ENCODE measurements around the gene GNG13.
"Not testable (repeated sequence)": the region's sequence is repeated elsewhere in the genome, so short reads cannot be mapped to it uniquely, and the experiment has no call there.

Gene GNG13

GRCh38 chr16:780296-780695, 20.2 kb downstream of the GNG13 start:
- no peak for DNase-seq (ENCODE audit: low read depth in 1 of 2, low spot score in 1 of 2)

GRCh38 chr16:779561-779960, 21.0 kb downstream of the GNG13 start:
- DNase-seq (ENCODE audit: low read depth in 1 of 2, low spot score in 1 of 2) = no peak

- DNase-seq (ENCODE audit: low read depth in 1 of 2, low spot score in 1 of 2) = no peak
Observed at GRCh38 chr16:778909-779527, 21.5 kb downstream of the GNG13 start.

- no peak for DNase-seq (ENCODE audit: low read depth in 1 of 2, low spot score in 1 of 2)
Observed at GRCh38 chr16:778447-778846, 22.1 kb downstream of the GNG13 start.

GRCh38 chr16:777826-778225, 22.7 kb downstream of the GNG13 start:
- DNase-seq (ENCODE audit: low read depth in 1 of 2, low spot score in 1 of 2) = no peak

GRCh38 chr16:776824-777223, 23.7 kb downstream of the GNG13 start:
- no peak for DNase-seq (ENCODE audit: low read depth in 1 of 2, low spot score in 1 of 2)

- DNase-seq (ENCODE audit: low read depth in 1 of 2, low spot score in 1 of 2) = not testable (repeated sequence)
Observed at GRCh38 chr16:776298-776697, 24.2 kb downstream of the GNG13 start.

GRCh38 chr16:775236-775796, 25.2 kb downstream of the GNG13 start:
- no peak for DNase-seq (ENCODE audit: low read depth in 1 of 2, low spot score in 1 of 2)

- DNase-seq (ENCODE audit: low read depth in 1 of 2, low spot score in 1 of 2) = no peak
Observed at GRCh38 chr16:774086-775001, 26.2 kb downstream of the GNG13 start.

- DNase-seq (ENCODE audit: low read depth in 1 of 2, low spot score in 1 of 2) = no peak
Observed at GRCh38 chr16:772959-773358, 27.6 kb downstream of the GNG13 start.

- DNase-seq (ENCODE audit: low read depth in 1 of 2, low spot score in 1 of 2) = no peak
Observed at GRCh38 chr16:770411-770810, 30.1 kb downstream of the GNG13 start.

- DNase-seq (ENCODE audit: low read depth in 1 of 2, low spot score in 1 of 2) = no peak
Observed at GRCh38 chr16:769934-770333, 30.6 kb downstream of the GNG13 start.

GRCh38 chr16:769184-769784, 31.2 kb downstream of the GNG13 start:
- no peak for DNase-seq (ENCODE audit: low read depth in 1 of 2, low spot score in 1 of 2)

- no peak for DNase-seq (ENCODE audit: low read depth in 1 of 2, low spot score in 1 of 2)
Observed at GRCh38 chr16:768428-768827, 32.1 kb downstream of the GNG13 start.

- DNase-seq (ENCODE audit: low read depth in 1 of 2, low spot score in 1 of 2) = no peak
Observed at GRCh38 chr16:767743-768235, 32.7 kb downstream of the GNG13 start.

GRCh38 chr16:766820-767640, 33.5 kb downstream of the GNG13 start:
- DNase-seq (ENCODE audit: low read depth in 1 of 2, low spot score in 1 of 2) = no peak

GRCh38 chr16:766008-766819, 34.3 kb downstream of the GNG13 start:
- DNase-seq (ENCODE audit: low read depth in 1 of 2, low spot score in 1 of 2) = no peak

GRCh38 chr16:765488-765865, 35.1 kb downstream of the GNG13 start:
- no peak for DNase-seq (ENCODE audit: low read depth in 1 of 2, low spot score in 1 of 2)

GRCh38 chr16:764848-765487, 35.6 kb downstream of the GNG13 start:
- no peak for DNase-seq (ENCODE audit: low read depth in 1 of 2, low spot score in 1 of 2)
